NT2/D1 (cell line): ENCODE results near the gene NOL8.

Source experiments
- YY1 ChIP-seq: IDR thresholded peaks from 2 replicates; pipeline ENCODE4 v1.6.1; 2011; ENCODE audit not compliant: insufficient read length, insufficient read depth
- ZNF274 ChIP-seq: IDR thresholded peaks from 2 replicates; pipeline ENCODE4 v1.6.1; 2011; ENCODE audit warnings: mild to moderate bottlenecking, low read depth, low read length

- TF ChIP-seq YY1 (no peak), ZNF274 (no peak)
These were observed 9.7 kb downstream of the NOL8 start for GRCh38 chr9:92315456-92315855.
